Ramos (cell line): Measurements from ENCODE around the gene MTG2.

Experiments
- in situ Hi-C: fragments of 300-500 bp; cut with MboI; formaldehyde crosslinking; loops from one replicate; pipeline ENCODE4 v1.14.3; 2022; ENCODE audit warnings: low sequenced_read_pairs; ENCODE audit not compliant: unreplicated experiment

Gene MTG2

GRCh38 chr20:62216636-62217566 lies 34.1 kb downstream of the MTG2 start:
- in situ Hi-C loops = no loop called here

GRCh38 chr20:62217913-62218773 lies 35.3 kb downstream of the MTG2 start:
- in situ Hi-C loops = no loop called here

DNA sequence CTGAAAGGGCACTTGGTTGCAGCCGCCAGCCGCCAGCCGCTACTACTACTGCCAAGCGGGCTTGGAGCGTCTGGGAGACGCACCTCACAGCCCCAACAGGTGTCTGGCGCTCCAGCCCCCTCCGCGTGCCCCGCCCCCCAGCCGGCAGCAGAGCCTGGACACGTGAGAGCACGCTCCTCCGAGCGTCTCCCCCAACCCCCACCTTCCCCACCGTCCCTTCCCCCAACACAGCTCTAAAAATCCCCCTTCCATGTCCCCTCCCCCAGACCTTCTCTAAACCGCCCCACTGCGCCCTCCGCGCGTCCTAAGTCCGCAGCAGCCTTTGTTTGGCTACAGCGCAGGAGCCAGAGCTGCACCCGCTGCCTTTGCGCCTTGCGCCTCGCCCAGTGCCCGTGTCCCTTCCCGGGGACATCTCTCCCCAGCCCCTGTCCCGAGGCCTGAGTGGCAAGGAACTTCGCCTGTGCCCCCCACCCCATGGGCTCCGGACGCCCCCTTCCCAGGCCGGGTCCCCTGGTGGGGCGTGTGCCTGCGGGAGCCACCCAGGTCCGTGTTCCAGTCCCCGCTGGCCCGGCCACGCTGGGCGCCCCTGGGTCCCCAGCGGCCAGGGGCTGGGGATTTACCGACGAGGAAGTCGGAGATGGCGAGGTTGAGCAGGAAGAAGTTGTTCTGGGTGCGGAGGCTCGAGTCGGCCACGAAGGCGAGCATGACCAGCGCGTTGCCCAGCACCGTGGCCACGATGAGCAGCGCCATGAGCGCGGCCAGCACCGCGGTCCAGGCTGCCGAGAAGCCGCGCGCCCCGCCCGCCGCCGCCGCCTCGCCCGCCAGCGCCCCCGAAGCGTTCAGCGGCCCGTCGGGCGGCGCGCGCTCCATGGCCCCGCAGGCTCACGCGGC lies 36.5 kb downstream of the MTG2 start:
- in situ Hi-C loops = no loop called here

- in situ Hi-C loops = no loop called here
These were observed 37.3 kb downstream of the MTG2 start, which contains the start of gene HRH3 for GRCh38 chr20:62219992-62220665. TSS of gene HRH3 (minus strand) at chr20:62220278. CDS start at chr20:62219970, 308 bp downstream.

DNA sequence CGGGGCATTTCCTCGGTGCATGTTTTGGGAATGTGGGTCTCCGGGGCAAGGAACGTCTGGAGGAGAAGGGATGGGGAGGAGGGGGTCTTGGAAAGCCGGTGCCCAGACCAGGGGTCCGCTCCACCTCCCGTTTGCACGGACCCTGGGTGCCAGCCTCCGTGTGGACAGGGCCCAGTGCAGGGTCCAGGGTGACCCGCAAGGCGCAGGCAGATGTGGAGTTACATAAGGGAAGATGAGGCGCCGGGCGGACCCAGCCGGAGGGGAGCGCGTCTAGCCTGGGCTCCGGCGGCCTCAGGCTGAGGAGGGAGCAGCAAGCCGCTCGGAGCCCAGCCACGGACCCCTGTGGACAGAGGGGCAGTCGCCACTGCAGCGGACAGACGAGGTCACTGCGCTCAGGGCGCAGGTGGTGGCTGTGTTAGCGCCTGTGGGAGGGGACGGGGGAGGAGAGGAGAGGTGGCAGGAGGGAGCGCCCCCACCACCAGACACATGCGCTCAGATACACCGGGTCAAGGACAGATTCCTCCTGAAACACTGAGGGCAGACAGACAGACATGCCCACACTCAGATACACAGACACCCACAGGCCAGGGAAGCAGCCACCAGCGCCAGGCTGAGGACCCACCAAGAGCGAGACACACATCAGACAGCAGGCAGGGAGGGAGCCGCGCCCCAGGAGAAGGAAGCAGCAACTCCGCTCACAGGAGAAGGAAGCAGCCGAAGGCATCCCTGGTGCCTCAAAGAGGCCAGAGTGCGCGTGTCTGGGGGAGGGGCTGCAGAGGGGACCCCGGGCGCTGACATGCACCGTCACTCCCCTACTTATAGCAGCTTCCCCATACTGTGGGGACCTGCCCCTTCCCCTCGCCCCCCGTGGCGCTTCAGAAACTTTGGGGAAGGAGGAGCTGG lies 38.1 kb downstream of the MTG2 start:
- in situ Hi-C loops = no loop called here

DNA sequence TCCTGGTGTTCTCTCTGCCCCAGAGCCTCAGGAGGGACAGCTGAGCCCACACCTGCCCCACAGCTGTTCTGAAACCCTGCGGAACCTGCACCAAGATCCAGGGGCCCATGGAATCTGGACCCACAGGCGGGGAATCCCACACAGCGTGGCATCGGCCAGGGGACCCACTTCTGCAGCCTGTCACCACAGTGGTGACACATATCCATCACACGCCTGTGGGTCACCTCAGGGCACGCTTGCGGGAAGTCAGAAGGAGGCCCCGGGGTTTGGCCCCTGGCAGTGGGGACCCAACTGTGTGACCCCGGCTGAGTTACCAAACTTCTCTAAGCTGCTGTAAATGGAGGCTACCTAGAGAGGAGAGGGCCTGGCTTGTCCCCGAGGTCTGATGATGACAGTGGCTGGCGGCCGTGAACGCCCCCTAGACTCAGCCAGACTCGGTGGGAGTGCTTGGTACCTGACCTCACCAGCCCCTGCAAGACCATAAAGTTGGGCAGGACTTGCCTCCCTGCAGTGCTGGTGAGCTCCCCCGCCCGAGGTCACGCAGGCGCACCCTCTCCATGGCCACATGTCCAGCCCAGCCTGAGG lies 39.5 kb downstream of the MTG2 start:
- in situ Hi-C loops = no loop called here

GRCh38 chr20:62222972-62223371 lies 40.1 kb downstream of the MTG2 start:
- in situ Hi-C loops = no loop called here

- in situ Hi-C loops = no loop called here
These were observed 40.7 kb downstream of the MTG2 start for GRCh38 chr20:62223571-62223970.

GRCh38 chr20:62224113-62224855 lies 41.5 kb downstream of the MTG2 start:
- in situ Hi-C loops = no loop called here

DNA sequence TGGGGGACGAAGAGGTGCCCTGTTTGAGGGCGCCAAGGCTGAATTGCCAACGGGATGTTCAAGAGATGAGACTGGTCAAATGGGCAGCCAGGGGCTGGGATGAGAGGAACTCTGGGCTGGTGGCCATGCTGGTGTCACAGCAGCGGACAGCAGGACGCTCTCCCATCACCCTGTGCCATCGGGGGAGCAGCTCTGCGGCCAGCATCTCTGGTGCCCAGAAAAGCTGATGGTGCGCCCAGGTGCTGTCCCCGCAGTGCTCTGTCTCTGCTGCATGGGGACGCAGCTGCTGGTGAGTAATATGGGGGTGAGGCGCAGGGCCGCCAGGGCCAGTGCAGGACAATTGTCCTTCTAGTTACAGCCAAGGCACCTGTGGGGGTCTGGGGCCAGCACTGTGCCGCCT lies 42.2 kb downstream of the MTG2 start:
- in situ Hi-C loops = no loop called here

DNA sequence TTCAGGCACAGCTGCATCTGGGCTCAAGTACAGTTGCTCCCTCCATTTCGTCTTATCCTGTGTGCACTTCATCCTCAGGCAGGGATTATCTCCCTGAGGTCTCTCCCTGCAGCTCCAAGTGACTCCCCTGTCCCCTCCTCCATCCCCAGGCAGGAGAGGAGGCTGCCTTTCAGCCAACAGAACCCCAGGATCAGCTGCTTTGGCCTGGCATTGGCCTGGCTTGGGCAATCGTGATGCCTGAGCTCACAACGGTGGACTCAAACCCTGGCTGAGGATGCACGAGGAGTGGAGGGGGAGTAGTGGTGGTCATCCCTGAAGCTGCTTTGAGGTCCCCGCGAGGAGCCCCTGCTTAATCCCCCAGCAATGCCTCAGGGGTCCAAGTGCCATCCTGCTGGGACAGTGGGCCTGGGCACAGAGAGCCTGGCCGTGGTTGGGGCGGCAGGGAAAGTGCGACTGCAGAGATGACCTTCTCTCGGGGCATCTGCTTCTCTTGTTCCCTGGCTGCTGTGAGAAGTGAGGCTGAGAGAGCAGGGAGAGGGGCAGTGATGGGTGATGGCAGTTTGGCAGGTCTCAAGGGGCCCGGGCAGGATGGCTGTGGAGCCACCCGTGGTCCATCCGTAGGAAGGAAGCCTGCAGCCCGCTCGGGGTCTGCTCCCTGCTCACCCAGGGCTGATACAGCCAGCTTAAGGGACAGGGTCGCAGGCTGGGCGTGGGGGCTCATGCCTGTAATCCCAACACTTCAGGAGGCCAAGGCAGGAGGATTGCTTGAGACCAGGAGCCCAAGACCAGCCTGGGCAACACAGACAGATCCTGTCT lies 43.2 kb downstream of the MTG2 start:
- in situ Hi-C loops = no loop called here

DNA sequence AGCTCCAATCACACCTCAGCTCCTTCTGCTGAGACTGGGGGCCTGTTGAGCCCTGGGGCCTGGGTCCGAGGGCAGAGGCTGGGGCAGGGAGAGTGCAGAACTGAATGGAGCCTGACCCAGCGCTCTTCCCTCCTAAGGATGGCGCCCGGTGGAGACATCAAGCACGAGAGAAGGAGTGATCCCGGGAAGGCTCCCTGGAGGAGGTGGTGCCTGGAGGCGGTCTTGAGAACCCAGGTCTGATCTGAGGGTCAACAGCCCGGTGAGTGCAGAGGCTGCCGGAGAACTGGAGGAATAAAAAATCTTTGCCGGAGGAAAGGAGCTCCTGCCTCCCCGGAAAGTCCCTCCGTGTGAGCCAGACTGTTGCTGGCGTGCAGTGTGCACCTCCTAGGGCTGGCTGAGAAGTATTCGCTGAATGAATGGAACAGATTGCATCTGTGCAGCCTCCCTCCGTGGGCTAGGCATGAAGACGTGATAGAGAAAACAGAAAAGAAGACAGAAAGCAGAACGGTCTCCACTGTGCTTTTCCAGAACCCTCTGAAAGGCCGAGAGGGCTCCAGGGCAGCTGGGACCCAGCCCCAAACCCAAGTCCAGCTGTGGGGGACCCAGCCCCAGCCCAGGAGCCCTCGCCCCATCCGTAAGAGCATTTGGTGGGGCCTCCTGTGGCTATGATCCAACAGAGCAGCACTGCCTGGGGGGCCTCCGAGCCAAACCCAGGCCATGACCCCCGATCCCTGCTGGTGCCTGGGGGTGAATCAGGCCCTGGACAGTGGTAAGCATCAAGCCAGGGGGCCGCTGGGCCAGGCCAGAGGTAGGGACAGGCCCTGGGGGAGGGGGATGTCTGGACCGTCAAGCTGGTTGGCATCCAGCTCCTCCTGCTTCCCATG lies 44.1 kb downstream of the MTG2 start:
- in situ Hi-C loops = no loop called here

DNA sequence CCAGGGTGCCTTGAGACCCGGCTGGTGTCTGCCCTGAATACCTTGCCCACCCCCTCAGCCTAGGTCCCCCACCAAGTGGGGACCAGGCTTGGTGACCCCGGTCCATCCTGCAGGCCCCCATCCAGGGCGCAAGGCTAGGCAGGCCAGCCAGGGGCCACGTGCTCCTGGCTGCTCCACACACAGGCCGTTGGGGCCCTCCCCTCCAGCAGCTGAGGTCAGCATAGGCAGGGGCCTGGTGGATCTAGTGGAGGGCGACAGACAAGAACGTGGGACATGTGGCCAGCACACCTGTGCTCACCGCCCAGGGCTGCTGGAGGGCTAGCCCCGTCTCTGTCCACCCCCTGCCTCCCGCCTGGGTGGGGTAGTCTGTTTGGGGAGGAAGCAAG lies 44.8 kb downstream of the MTG2 start:
- in situ Hi-C loops = no loop called here

DNA sequence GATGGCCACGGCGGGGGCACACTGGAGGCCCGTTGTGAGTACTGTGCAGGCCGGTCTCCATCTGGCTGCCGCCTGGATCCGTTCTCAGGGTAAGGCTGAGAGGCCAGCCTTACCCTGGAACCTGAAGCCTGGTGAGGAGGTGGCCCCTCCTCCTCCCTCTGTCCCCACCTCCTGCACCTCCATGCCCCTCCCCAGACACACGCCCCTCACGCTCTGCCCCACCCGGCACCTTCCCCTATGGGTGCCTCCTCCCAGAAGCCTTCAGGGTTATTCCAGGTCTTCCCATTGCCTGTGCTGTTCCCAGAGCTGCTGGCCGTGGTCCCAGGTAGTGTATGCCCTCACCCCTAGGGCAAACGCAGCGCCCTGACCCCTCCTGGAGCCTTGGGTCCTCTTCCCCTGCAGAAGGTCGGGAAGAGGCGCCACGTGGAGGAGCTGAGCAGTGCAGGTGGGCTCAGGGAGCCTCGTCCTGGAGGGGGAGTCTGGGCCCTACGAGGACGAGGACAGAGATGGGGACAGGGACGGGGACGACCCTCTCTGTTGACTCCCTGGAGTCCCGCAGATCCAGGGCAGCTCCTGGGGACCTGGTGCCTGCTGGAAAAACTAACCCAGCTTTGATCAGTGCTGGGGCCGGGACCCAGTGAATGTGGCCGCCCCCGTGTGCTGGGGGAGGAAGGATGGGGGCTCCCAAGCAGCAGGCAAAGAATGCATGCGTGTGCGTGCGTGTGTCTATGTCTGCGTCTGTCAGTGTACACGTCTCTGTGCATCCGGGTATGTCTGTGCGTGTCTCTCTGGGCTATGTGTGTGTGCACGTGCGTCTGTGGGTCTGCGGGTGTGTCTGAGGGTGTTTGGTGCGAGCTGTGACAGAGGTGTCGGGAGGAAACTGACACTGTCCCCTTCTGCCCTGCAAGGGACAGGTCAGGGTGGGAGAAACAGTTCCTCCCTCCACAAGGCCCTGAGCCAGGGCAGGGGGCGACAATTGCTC lies 45.4 kb downstream of the MTG2 start:
- in situ Hi-C loops = no loop called here
